ENCODE results near the gene VAV1. TPM values are rescaled to one million over a fixed set of nuclear protein-coding genes. Genes with fewer than 3 reads are reported as not detected.
"Not testable (repeated sequence)": the region's sequence is repeated elsewhere in the genome, so short reads cannot be mapped to it uniquely, and the experiment has no call there.

The VAV1 gene
- total RNA-seq, 1 donor from 2014 or later, result not detected

DNA sequence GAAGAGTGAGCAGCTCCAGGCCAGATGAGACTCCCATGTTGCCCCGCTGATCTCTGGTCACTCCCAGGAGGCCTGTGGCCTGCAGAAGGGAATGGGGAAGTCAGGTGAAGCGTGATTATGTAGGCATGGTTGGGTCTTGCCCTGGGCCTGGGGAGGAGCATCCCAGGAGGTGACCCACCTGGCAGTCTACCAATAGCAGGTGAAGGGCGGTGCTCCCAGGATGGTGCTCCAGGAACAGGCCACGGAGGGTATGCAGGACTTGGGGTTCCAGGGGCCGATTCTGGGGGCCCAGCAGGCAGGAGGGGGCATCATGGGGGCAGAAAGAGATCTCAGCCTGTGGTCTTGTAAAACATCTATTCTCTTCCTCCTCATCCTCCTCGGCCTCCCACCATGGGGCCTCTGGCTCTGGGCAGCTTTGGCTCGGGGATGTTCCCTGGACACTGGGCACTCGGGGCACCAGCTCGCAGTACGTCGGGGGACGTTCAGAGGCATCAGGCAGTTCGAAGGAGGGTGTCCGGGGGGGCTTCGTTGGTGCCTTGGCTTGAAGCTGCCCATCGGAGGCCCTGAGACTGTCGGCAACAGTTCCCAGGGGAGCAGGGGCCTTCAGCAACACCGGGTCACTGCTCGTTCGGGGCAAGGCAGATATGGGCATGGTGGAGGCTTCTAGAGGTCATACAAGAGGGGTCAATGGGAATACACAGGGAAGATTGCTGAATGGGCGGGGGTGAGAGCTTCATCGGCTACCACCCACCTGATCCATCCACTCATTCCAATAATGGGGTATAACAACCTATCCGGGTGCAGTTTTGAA, 17.6 kb upstream of the VAV1 start:
- Mint-ChIP-seq H3K27ac (peak overlapping the region; percentile 83), H3K27me3 (no peaks in the 10 kb centered on the region), H3K4me1 (ENCODE audit: low read depth) (peaks cover 9% of the 10 kb centered on the region), H3K36me3 (ENCODE audit: insufficient read depth) (peaks cover 13% of the 10 kb centered on the region), H3K4me3 (ENCODE audit: low read depth) (peak overlapping the region; percentile 11), H3K9me3 (ENCODE audit: low read depth) (no peaks in the 10 kb centered on the region)
- TF ChIP-seq CTCF (IDR thresholded peaks at IDR 0.05; ENCODE audit: unreplicated experiment), result no peak
- no peak for DNase-seq (ENCODE audit: low spot score, unreplicated experiment)

GRCh38 chr19:6760606-6761005, 11.9 kb upstream of the VAV1 start:
- no peak overlapping the region for H3K4me3 Mint-ChIP-seq (ENCODE audit: low read depth)
- H3K36me3 Mint-ChIP-seq (ENCODE audit: insufficient read depth), result peaks cover 7% of the 10 kb centered on the region
- H3K9me3 Mint-ChIP-seq (ENCODE audit: low read depth), result no peaks in the 10 kb centered on the region
- no peak for DNase-seq (ENCODE audit: low spot score, unreplicated experiment)
- no peak overlapping the region for H3K27ac Mint-ChIP-seq
- TF ChIP-seq CTCF (IDR thresholded peaks at IDR 0.05; ENCODE audit: unreplicated experiment), result no peak
- peaks cover 2% of the 10 kb centered on the region for H3K4me1 Mint-ChIP-seq (ENCODE audit: low read depth)
- H3K27me3 Mint-ChIP-seq, result no peaks in the 10 kb centered on the region

- DNase-seq (ENCODE audit: low spot score, unreplicated experiment), result no peak
- Mint-ChIP-seq H3K4me3 (ENCODE audit: low read depth) (no peak overlapping the region), H3K27ac (no peak overlapping the region), H3K9me3 (ENCODE audit: low read depth) (no peaks in the 10 kb centered on the region), H3K4me1 (ENCODE audit: low read depth) (peaks cover 7% of the 10 kb centered on the region), H3K36me3 (ENCODE audit: insufficient read depth) (peaks cover 7% of the 10 kb centered on the region), H3K27me3 (no peaks in the 10 kb centered on the region)
- TF ChIP-seq CTCF (IDR thresholded peaks at IDR 0.05; ENCODE audit: unreplicated experiment), result no peak
These were observed 11.3 kb upstream of the VAV1 start for GRCh38 chr19:6761053-6761676.

DNA sequence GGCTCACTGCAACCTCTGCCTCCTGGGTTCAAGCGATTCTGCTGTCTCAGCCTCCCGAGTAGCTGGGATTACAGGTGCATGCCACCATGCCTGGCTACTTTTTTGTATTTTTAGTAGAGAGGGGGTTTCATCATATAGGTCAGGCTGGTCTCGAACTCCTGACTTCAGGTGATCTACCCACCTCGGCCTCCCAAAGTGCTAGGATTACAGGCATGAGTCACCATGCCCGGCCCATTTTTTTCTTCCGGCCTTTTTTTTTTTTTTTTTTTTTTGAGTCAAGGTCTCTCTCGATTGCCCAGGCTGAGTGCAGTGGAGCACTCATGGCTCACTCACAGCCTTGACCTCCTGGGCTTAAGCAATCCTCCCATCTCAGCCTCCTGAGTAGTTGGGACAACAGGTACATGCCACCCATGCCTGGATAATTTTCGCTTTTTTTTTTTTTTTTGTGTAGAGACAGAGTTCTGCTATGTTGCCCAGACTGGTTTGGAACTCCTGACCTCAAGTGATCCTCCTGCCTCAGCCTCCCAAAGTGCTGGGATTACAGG, 10.2 kb upstream of the VAV1 start:
- H3K36me3 Mint-ChIP-seq (ENCODE audit: insufficient read depth); H3K4me3 Mint-ChIP-seq (ENCODE audit: low read depth); H3K27me3 Mint-ChIP-seq; H3K27ac Mint-ChIP-seq; DNase-seq (ENCODE audit: low spot score, unreplicated experiment); H3K9me3 Mint-ChIP-seq (ENCODE audit: low read depth): not testable (repeated sequence)
- H3K4me1 Mint-ChIP-seq (ENCODE audit: low read depth), result peaks cover 16% of the 10 kb centered on the region

DNA sequence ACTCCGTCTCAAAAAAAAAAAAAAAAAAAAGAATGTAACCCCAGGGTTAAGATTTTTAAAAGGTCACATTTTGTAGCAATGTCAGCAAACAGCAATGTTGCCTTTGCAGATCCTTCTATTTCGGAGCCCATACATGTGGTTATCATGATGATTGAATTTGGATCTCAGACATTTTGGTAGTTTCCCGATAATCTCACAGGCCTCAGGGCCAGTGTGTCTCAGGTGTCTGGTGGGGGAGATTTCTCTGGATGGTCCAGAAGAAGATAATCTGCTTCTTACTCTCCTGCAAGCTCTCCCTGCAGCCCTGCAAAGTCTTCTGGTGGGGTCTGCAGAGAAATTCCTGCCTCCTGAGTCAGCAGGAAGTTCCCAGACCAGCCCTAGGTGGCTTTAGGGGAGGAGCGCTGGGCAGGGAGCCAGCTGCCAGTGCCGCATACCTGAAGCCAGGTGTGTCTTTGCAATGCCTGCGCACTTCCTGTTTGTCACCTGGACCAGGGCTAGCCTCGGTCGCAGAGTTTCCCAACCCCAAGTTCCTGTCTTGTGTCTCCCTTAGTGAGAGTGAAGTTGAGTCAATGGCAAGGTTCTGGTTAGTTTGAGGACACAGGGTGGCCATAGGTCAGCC, 6.7 kb upstream of the VAV1 start:
- Mint-ChIP-seq H3K4me1 (ENCODE audit: low read depth) (peaks cover 18% of the 10 kb centered on the region), H3K27ac (peak overlapping the region; percentile 96), H3K4me3 (ENCODE audit: low read depth) (peak overlapping the region; percentile 79), H3K9me3 (ENCODE audit: low read depth) (no peaks in the 10 kb centered on the region), H3K36me3 (ENCODE audit: insufficient read depth) (no peaks in the 10 kb centered on the region), H3K27me3 (peaks cover 7% of the 10 kb centered on the region)
- no peak for TF ChIP-seq CTCF (IDR thresholded peaks at IDR 0.05; ENCODE audit: unreplicated experiment)
- DNase-seq (ENCODE audit: low spot score, unreplicated experiment), result peak; percentile 63

All from progenitor cell of endocrine pancreas (in vitro differentiated cells).